ENCODE measurements around the gene MRPS23.

DNA sequence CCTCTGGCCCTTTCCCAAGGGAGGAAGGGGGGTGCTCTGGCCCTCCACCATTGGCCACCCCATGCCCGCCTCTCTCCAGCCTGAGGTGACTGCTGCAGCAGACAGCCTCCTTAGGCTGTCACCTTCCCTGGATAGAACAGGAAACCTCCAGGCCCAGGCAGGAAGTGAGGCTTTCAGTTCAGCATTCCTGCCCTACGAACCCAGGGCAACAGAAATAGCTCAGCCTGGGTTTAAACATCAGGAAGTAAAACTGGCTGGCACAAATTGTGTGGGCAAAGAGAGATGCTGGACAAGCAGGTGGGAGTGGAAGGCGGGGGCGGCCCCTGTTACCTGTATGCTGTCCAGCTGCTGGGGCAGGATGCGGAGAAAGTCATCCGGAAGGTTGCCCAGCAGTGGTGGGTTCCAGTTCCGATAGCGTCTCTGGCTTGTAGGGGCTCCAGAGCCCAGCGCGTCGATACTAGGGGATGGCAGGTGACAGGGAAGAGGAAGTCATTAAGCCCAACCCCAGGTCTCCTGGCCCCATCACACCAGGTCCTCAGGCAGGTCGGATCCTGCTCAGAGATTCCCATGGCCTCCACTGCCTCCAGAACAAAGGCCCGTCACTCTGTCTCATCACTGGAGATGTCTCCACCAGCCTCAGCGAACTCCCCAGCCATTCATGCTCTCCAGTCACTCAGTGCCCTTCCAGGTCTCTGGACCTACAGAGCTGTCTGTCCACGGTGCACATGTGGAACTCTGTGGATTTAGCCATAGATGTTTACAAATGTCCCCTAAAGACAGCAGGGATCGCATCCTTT, 23.6 kb upstream of the MRPS23 start:
- TF ChIP-seq POLR2A (IDR thresholded peaks at IDR 0.05): no peak
- TF ChIP-seq CTCF (IDR thresholded peaks at IDR 0.05): no peak
